ENCODE results near the gene DMRTB1. TPM values are rescaled to one million over a fixed set of nuclear protein-coding genes. Genes with fewer than 3 reads are reported as not detected.

Gene DMRTB1
- total and polyA plus RNA-seq, 2 of the 8 experiments (the other 6 are each of a cell fraction or from before 2014, with no cell fraction given), result 0.06 to 0.35 TPM

GRCh38 chr1:53509775-53510174 lies 50.6 kb downstream of the DMRTB1 start:
- Histone ChIP-seq H3K4ac (replicated peaks; ENCODE audit: insufficient read length, low read depth, low read length) (no peak overlapping the region), H3K4me2 (ENCODE audit: insufficient read depth in 1 of 2, low read depth in 2 of 2, low read length in 2 of 2) (no peak overlapping the region), H3K27me3 (replicated peaks in 1 of 4; ENCODE audit: control insufficient read depth in 3 of 4, extremely low read depth in 1 of 4, insufficient read depth in 3 of 4, low read length in 3 of 4) (no peaks in the 10 kb centered on the region), H2BK5ac (ENCODE audit: low read depth, low read length) (0 out of 2 replicates have a peak overlapping the region, but pooled peaks have one; percentile 63), H3K9ac (replicated peaks in 1 of 4; ENCODE audit: extremely low read depth in 1 of 4, low read depth in 3 of 4, low read length in 3 of 4) (no peak overlapping the region), H4K20me1 (replicated peaks in 1 of 2; ENCODE audit: control insufficient read depth in 1 of 2, insufficient read depth in 2 of 2, low read length in 2 of 2) (no peaks in the 10 kb centered on the region), H4K8ac (ENCODE audit: extremely low read depth, insufficient read depth, low read length) (peak overlapping the region; percentile 1; the same call in 1 of the 2 replicates), H2AK5ac (ENCODE audit: low read depth, low read length) (no peak overlapping the region), H3K36me3 (ENCODE audit: control insufficient read depth in 2 of 4, insufficient read depth in 4 of 4, low read length in 3 of 4) (no peaks in the 10 kb centered on the region), H3K79me1 (ENCODE audit: low read depth, low read length) (no peaks in the 10 kb centered on the region), H3K23ac (ENCODE audit: insufficient read length) (no peak overlapping the region), H3K14ac (ENCODE audit: insufficient read length) (no peak overlapping the region), H3K23me2 (ENCODE audit: low read depth, low read length) (no peaks in the 10 kb centered on the region), H2BK120ac (replicated peaks; ENCODE audit: low read depth, low read length) (no peak overlapping the region), H3K27ac (ENCODE audit: low read depth, low read length) (no peak overlapping the region), H4K91ac (replicated peaks; ENCODE audit: insufficient read length, low read length) (peak overlapping the region; percentile 69), H3K4me1 (replicated peaks in 1 of 4; ENCODE audit: control insufficient read depth in 3 of 4, insufficient read depth in 4 of 4, low read length in 3 of 4) (peaks cover 0 to 20% (median 3%) of the 10 kb centered on the region in 4 experiments; a peak in 2 of 7 replicates), H2BK12ac (ENCODE audit: low read depth, low read length) (no peak overlapping the region), H3K9me3 (ENCODE audit: insufficient read depth in 2 of 2, low read depth in 1 of 2, low read length in 1 of 2) (no peaks in the 10 kb centered on the region), H4K5ac (ENCODE audit: insufficient read length, low read depth, low read length) (no peak overlapping the region), H2BK20ac (ENCODE audit: low read length) (0 out of 2 replicates have a peak overlapping the region, but pooled peaks have one; percentile 61), H3K4me3 (ENCODE audit: extremely low read depth in 1 of 4, insufficient read depth in 2 of 4, low read depth in 3 of 4, low read length in 4 of 4) (no peak overlapping the region), H3K18ac (ENCODE audit: extremely low read depth, low read length) (no peak overlapping the region), H3K79me2 (ENCODE audit: control insufficient read depth in 1 of 2, insufficient read depth in 2 of 2, low read length in 2 of 2) (no peaks in the 10 kb centered on the region), H2AFZ (ENCODE audit: low read length) (no peak overlapping the region), H3K56ac (replicated peaks; ENCODE audit: insufficient read length, low read depth, low read length) (no peak overlapping the region), H2BK15ac (ENCODE audit: low read length) (no peak overlapping the region)
- TF ChIP-seq CBX8 (IDR thresholded peaks at IDR 0.05; ENCODE audit: borderline replicate concordance, low read depth, low read length) (no peak), EGR1 (IDR thresholded peaks at IDR 0.05; ENCODE audit: borderline replicate concordance, low read depth, low read length) (no peak), POLR2AphosphoS5 (IDR thresholded peaks at IDR 0.05; ENCODE audit: low read depth, low read length) (no peak), HDAC6 (IDR thresholded peaks at IDR 0.05; ENCODE audit: low read depth, low read length) (no peak)
- WGBS, 2 experiments (ENCODE audit: extremely low coverage in 1 of 2, insufficient coverage in 1 of 2, insufficient read length in 1 of 2, insufficient replicate concordance in 2 of 2, low coverage in 1 of 2, low lambda C conversion rate in 2 of 2, missing lambda C conversion rate in 1 of 2), result 77% methylated on average over 11 of the region's 13 CpGs; no CpG with 5 or more reads in 1 of the 2 experiments
- FAIRE-seq, result no peak
- ChIA-PET CTCF (ENCODE audit: partially characterized antibody) (interaction anchor here (0.8 to 1.9 kb wide), 8 partner anchors 9 to 153 kb away, joined by 3 to 5 read pairs (median 4); no protein-coding TSS in a partner anchor), POLR2A (ENCODE audit: partially characterized antibody) (interaction anchor here (0.5 to 0.7 kb wide), 2 partner anchors 23 to 135 kb away, joined by 3 read pairs; no protein-coding TSS in a partner anchor)
- DNase-seq (ENCODE audit: low read depth in 1 of 2, low spot score in 2 of 2), result no peak
